ENCODE measurements around the gene TAGLN2.

Gene TAGLN2

GRCh38 chr1:159952932-159953331, 27.6 kb upstream of the TAGLN2 start:
- H3K36me3 ChIP-seq (ENCODE audit: insufficient read depth, low read length) = no peaks in the 10 kb centered on the region
- H3K9me3 ChIP-seq (ENCODE audit: low read depth, low read length) = no peaks in the 10 kb centered on the region
- no peak overlapping the region for H3K4me3 ChIP-seq
- TF ChIP-seq FOXP2 (optimal IDR thresholded peaks at IDR 0.05; ENCODE audit: control extremely low read depth, extremely low read length, insufficient read depth) (no peak), POLR2AphosphoS5 (IDR thresholded peaks at IDR 0.05; ENCODE audit: borderline replicate concordance, low read depth, low read length) (no peak), EZH2 (IDR thresholded peaks at IDR 0.05) (no peak)
- no peak overlapping the region for H3K9ac ChIP-seq (ENCODE audit: insufficient read length)
- H3K27ac ChIP-seq = no peak overlapping the region
- no peak for DNase-seq (ENCODE audit: low read depth, low spot score)

GRCh38 chr1:159951551-159951950, 26.2 kb upstream of the TAGLN2 start:
- no peak overlapping the region for H3K9ac ChIP-seq (ENCODE audit: insufficient read length)
- no peak overlapping the region for H3K4me3 ChIP-seq
- H3K9me3 ChIP-seq (ENCODE audit: low read depth, low read length) = no peaks in the 10 kb centered on the region
- H3K36me3 ChIP-seq (ENCODE audit: insufficient read depth, low read length) = no peaks in the 10 kb centered on the region
- no peak for DNase-seq (ENCODE audit: low read depth, low spot score)
- TF ChIP-seq POLR2AphosphoS5 (IDR thresholded peaks at IDR 0.05; ENCODE audit: borderline replicate concordance, low read depth, low read length) = no peak
- TF ChIP-seq FOXP2 (optimal IDR thresholded peaks at IDR 0.05; ENCODE audit: control extremely low read depth, extremely low read length, insufficient read depth) = no peak
- H3K27ac ChIP-seq = no peak overlapping the region

GRCh38 chr1:159951016-159951415, 25.7 kb upstream of the TAGLN2 start:
- Histone ChIP-seq H3K9ac (ENCODE audit: insufficient read length) (no peak overlapping the region), H3K27ac (no peak overlapping the region), H3K4me3 (no peak overlapping the region), H3K36me3 (ENCODE audit: insufficient read depth, low read length) (no peaks in the 10 kb centered on the region), H3K9me3 (ENCODE audit: low read depth, low read length) (no peaks in the 10 kb centered on the region)
- TF ChIP-seq FOXP2 (optimal IDR thresholded peaks at IDR 0.05; ENCODE audit: control extremely low read depth, extremely low read length, insufficient read depth) = no peak
- no peak for TF ChIP-seq EZH2 (IDR thresholded peaks at IDR 0.05)
- no peak for TF ChIP-seq POLR2AphosphoS5 (IDR thresholded peaks at IDR 0.05; ENCODE audit: borderline replicate concordance, low read depth, low read length)
- DNase-seq (ENCODE audit: low read depth, low spot score) = no peak

GRCh38 chr1:159949981-159950381, 24.7 kb upstream of the TAGLN2 start:
- Histone ChIP-seq H3K27ac (no peak overlapping the region), H3K4me3 (no peak overlapping the region), H3K9me3 (ENCODE audit: low read depth, low read length) (no peaks in the 10 kb centered on the region), H3K9ac (ENCODE audit: insufficient read length) (no peak overlapping the region), H3K36me3 (ENCODE audit: insufficient read depth, low read length) (no peaks in the 10 kb centered on the region)
- no peak for TF ChIP-seq POLR2AphosphoS5 (IDR thresholded peaks at IDR 0.05; ENCODE audit: borderline replicate concordance, low read depth, low read length)
- TF ChIP-seq EZH2 (IDR thresholded peaks at IDR 0.05) = no peak
- no peak for TF ChIP-seq FOXP2 (optimal IDR thresholded peaks at IDR 0.05; ENCODE audit: control extremely low read depth, extremely low read length, insufficient read depth)
- no peak for DNase-seq (ENCODE audit: low read depth, low spot score)

GRCh38 chr1:159949123-159949522, 23.8 kb upstream of the TAGLN2 start:
- no peak overlapping the region for H3K4me3 ChIP-seq
- H3K9me3 ChIP-seq (ENCODE audit: low read depth, low read length) = no peaks in the 10 kb centered on the region
- no peak overlapping the region for H3K9ac ChIP-seq (ENCODE audit: insufficient read length)
- no peaks in the 10 kb centered on the region for H3K36me3 ChIP-seq (ENCODE audit: insufficient read depth, low read length)
- no peak for TF ChIP-seq POLR2AphosphoS5 (IDR thresholded peaks at IDR 0.05; ENCODE audit: borderline replicate concordance, low read depth, low read length)
- no peak for TF ChIP-seq FOXP2 (optimal IDR thresholded peaks at IDR 0.05; ENCODE audit: control extremely low read depth, extremely low read length, insufficient read depth)
- TF ChIP-seq EZH2 (IDR thresholded peaks at IDR 0.05) = no peak
- DNase-seq (ENCODE audit: low read depth, low spot score) = no peak
- H3K27ac ChIP-seq = no peak overlapping the region

- Histone ChIP-seq H3K27ac (no peak overlapping the region), H3K4me3 (no peak overlapping the region), H3K36me3 (ENCODE audit: insufficient read depth, low read length) (no peaks in the 10 kb centered on the region), H3K9ac (ENCODE audit: insufficient read length) (no peak overlapping the region), H3K9me3 (ENCODE audit: low read depth, low read length) (no peaks in the 10 kb centered on the region)
- no peak for DNase-seq (ENCODE audit: low read depth, low spot score)
- TF ChIP-seq POLR2AphosphoS5 (IDR thresholded peaks at IDR 0.05; ENCODE audit: borderline replicate concordance, low read depth, low read length) (no peak), EZH2 (IDR thresholded peaks at IDR 0.05) (no peak), FOXP2 (optimal IDR thresholded peaks at IDR 0.05; ENCODE audit: control extremely low read depth, extremely low read length, insufficient read depth) (no peak)
Measured at GRCh38 chr1:159947942-159948341, 22.6 kb upstream of the TAGLN2 start.

GRCh38 chr1:159946242-159947187, 21.2 kb upstream of the TAGLN2 start:
- no peaks in the 10 kb centered on the region for H3K36me3 ChIP-seq (ENCODE audit: insufficient read depth, low read length)
- peak overlapping the region; percentile 83 for H3K4me3 ChIP-seq
- H3K9ac ChIP-seq (ENCODE audit: insufficient read length) = no peak overlapping the region
- TF ChIP-seq EZH2 (IDR thresholded peaks at IDR 0.05) (no peak), POLR2AphosphoS5 (IDR thresholded peaks at IDR 0.05; ENCODE audit: borderline replicate concordance, low read depth, low read length) (no peak), FOXP2 (optimal IDR thresholded peaks at IDR 0.05; ENCODE audit: control extremely low read depth, extremely low read length, insufficient read depth) (no peak)
- DNase-seq (ENCODE audit: low read depth, low spot score) = no peak
- H3K9me3 ChIP-seq (ENCODE audit: low read depth, low read length) = no peaks in the 10 kb centered on the region
- no peak overlapping the region for H3K27ac ChIP-seq

GRCh38 chr1:159945483-159946241, 20.4 kb upstream of the TAGLN2 start, which contains the start of gene IGSF9:
Gene IGSF9, minus strand, starts transcription at chr1:159945613. Its CDS starts 2,159 bp downstream, at chr1:159943454.
- Histone ChIP-seq H3K9ac (ENCODE audit: insufficient read length) (peak within 1 kb of the TSS; percentile 54), H3K9me3 (ENCODE audit: low read depth, low read length) (no peaks in the 10 kb centered on the region), H3K36me3 (ENCODE audit: insufficient read depth, low read length) (no peaks in the 10 kb centered on the region), H3K27ac (no peak within 1 kb of the TSS), H3K4me3 (peak within 1 kb of the TSS; percentile 83)
- no peak for TF ChIP-seq FOXP2 (optimal IDR thresholded peaks at IDR 0.05; ENCODE audit: control extremely low read depth, extremely low read length, insufficient read depth)
- TF ChIP-seq POLR2AphosphoS5 (IDR thresholded peaks at IDR 0.05; ENCODE audit: borderline replicate concordance, low read depth, low read length) = peak; percentile 69
- TF ChIP-seq EZH2 (IDR thresholded peaks at IDR 0.05) = no peak
- no peak for DNase-seq (ENCODE audit: low read depth, low spot score)

Data from SK-N-MC (cell line).